ENCODE results near the gene ST3GAL2. TPM values are rescaled to one million over a fixed set of nuclear protein-coding genes. Genes with fewer than 3 reads are reported as not detected.

The ST3GAL2 gene
- total and polyA plus RNA-seq, 8 donors, result 25.3 to 38.5 (median 30.6) TPM

DNA sequence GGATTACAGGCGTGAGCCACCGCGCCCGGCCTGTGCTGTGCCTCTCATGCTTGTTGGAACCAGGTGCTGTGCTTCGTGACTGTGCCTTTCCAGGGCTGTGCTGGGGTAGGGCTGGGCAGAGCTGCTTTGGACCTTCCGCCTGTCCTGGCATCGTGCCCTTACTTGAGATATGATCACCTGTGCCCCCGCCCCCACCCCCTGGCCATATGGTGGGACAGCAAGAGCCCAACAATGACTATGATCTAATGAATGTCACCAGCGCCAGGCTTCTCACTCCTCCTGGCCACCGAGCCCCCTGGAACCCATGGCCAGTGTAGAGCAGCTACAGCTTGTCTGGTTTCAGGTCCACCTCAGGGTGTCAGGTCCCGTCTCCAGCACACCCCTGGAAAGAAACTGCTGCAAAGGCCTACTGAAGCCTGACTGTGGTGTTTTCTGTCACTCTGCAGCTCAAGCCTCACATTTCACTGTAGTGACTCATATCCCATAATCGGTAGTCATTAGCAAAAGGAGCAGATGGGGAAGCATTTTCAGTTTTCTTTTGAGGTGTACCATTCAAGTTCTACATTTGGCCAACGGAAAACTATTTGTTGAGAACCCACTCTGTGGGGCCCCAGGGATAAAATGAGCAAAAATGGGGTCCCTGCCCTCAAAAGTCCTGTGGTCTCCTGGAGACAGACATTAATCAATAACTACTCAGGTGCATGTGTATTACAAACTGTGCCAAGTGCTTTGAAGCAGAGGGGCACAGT is 37.5 kb upstream of the ST3GAL2 start:
- Histone ChIP-seq H3K27ac (no peak overlapping the region), H3K4me3 (no peak overlapping the region), H3K27me3 (no peaks in the 10 kb centered on the region), H3K9me3 (no peaks in the 10 kb centered on the region), H3K36me3 (peaks cover 0 to 78% of the 10 kb centered on the region in 2 donors), H3K4me1 (peaks cover 0 to 16% of the 10 kb centered on the region in 2 donors)
- TF ChIP-seq CTCF (IDR thresholded peaks at IDR 0.05), result no peak
- DNase-seq (no peak), ATAC-seq (peak; percentile 59)
- intact Hi-C loops (cut with DNase I), result loop anchor here in 1 of 2 donors (10.0 kb wide), 1 partner anchor 82 kb away; no protein-coding TSS in a partner anchor

- intact Hi-C loops (cut with DNase I), result loop anchor here in 1 of 2 donors (10.0 kb wide), 1 partner anchor 80 kb away; no protein-coding TSS in a partner anchor
- H3K36me3 ChIP-seq, result peaks cover 0 to 66% of the 10 kb centered on the region in 2 donors
- H3K4me1 ChIP-seq, result peaks cover 0 to 16% of the 10 kb centered on the region in 2 donors
- no peak overlapping the region for H3K27ac ChIP-seq
- no peak for TF ChIP-seq CTCF (IDR thresholded peaks at IDR 0.05)
- ATAC-seq, result no peak
- no peak overlapping the region for H3K4me3 ChIP-seq
- DNase-seq, result no peak
- no peaks in the 10 kb centered on the region for H3K27me3 ChIP-seq
- H3K9me3 ChIP-seq, result no peaks in the 10 kb centered on the region
Measured at GRCh38 chr16:70475054-70475871, 36.4 kb upstream of the ST3GAL2 start.

GRCh38 chr16:70474320-70475053 is 35.6 kb upstream of the ST3GAL2 start:
- Histone ChIP-seq H3K27me3 (no peaks in the 10 kb centered on the region), H3K27ac (no peak overlapping the region), H3K36me3 (peaks cover 0 to 58% of the 10 kb centered on the region in 2 donors), H3K4me1 (peaks cover 0 to 16% of the 10 kb centered on the region in 2 donors), H3K9me3 (no peaks in the 10 kb centered on the region), H3K4me3 (no peak overlapping the region)
- TF ChIP-seq CTCF (IDR thresholded peaks at IDR 0.05), result no peak
- intact Hi-C loops (cut with DNase I), result loop anchor here in 1 of 2 donors (10.0 kb wide), 1 partner anchor 80 kb away; no protein-coding TSS in a partner anchor
- no peak for ATAC-seq
- no peak for DNase-seq

GRCh38 chr16:70473446-70474319 is 34.8 kb upstream of the ST3GAL2 start:
- H3K36me3 ChIP-seq, result peaks cover 0 to 57% of the 10 kb centered on the region in 2 donors
- peak in 1 of 4 donors; percentile 78 for DNase-seq

More at GRCh38 chr16:70473446-70474319, 34.8 kb upstream of the ST3GAL2 start:
- Histone ChIP-seq H3K4me3 (no peak overlapping the region), H3K9me3 (no peaks in the 10 kb centered on the region), H3K4me1 (peaks cover 0 to 10% of the 10 kb centered on the region in 2 donors), H3K27ac (no peak overlapping the region), H3K27me3 (no peaks in the 10 kb centered on the region)
- no peak for ATAC-seq
- no peak for TF ChIP-seq CTCF (IDR thresholded peaks at IDR 0.05)
- intact Hi-C loops (cut with DNase I), result loop anchor here in 1 of 2 donors (10.0 kb wide), 1 partner anchor 79 kb away; no protein-coding TSS in a partner anchor

Measured in left lung (tissue), 10 donors.